NB4 (cell line): Measurements from ENCODE around the gene EEPD1.
"Not testable (repeated sequence)": the region's sequence is repeated elsewhere in the genome, so short reads cannot be mapped to it uniquely, and the experiment has no call there.

Source experiments
- MYC ChIP-seq: IDR thresholded peaks from 2 replicates; pipeline ENCODE4 v1.6.1; 2011; ENCODE audit warnings: low read depth, low read length
- POLR2A ChIP-seq: IDR thresholded peaks from 2 replicates; pipeline ENCODE4 v1.6.1; 2011; ENCODE audit warnings: mild to moderate bottlenecking; ENCODE audit not compliant: insufficient read length; ENCODE audit errors: extremely low read depth
- TF ChIP-seq, protein P1 (sequence below): IDR thresholded peaks from one replicate; pipeline ENCODE4 v1.5.1; 2012; ENCODE audit warnings: low read depth, low read length
- TF ChIP-seq, protein P2 (sequence below): IDR thresholded peaks from 2 replicates; pipeline ENCODE4 v1.6.1; 2011; ENCODE audit warnings: low read depth, low read length

DNA sequence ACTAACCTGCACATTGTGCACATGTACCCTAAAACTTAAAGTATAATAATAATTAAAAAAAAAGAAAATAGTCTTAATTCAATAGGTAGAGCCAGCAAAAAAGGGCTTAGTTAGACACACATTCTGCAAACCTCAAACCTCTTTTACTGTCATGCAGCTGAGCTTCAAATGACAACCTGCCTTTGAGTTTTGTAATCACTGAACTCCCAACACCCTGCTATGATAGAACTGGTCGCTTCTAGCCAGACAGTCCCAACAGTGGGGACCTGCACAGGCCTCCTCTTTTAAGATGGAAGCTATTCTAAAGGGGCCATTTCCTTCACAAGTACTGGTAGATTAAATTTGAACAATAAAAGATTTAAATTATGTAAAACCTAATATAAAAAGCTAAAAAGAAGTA is 90.9 kb downstream of the EEPD1 start:
- not testable (repeated sequence) for TF ChIP-seq POLR2A, MYC
- TF ChIP-seq, protein P1, sequence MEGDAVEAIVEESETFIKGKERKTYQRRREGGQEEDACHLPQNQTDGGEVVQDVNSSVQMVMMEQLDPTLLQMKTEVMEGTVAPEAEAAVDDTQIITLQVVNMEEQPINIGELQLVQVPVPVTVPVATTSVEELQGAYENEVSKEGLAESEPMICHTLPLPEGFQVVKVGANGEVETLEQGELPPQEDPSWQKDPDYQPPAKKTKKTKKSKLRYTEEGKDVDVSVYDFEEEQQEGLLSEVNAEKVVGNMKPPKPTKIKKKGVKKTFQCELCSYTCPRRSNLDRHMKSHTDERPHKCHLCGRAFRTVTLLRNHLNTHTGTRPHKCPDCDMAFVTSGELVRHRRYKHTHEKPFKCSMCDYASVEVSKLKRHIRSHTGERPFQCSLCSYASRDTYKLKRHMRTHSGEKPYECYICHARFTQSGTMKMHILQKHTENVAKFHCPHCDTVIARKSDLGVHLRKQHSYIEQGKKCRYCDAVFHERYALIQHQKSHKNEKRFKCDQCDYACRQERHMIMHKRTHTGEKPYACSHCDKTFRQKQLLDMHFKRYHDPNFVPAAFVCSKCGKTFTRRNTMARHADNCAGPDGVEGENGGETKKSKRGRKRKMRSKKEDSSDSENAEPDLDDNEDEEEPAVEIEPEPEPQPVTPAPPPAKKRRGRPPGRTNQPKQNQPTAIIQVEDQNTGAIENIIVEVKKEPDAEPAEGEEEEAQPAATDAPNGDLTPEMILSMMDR = not testable (repeated sequence)
- TF ChIP-seq, protein P2, sequence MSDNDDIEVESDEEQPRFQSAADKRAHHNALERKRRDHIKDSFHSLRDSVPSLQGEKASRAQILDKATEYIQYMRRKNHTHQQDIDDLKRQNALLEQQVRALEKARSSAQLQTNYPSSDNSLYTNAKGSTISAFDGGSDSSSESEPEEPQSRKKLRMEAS = not testable (repeated sequence)
